Measurements from ENCODE around the gene USP54.

Gene USP54

GRCh38 chr10:73614720-73615119 is 23.6 kb upstream of the USP54 start:
- CTCF ChIA-PET = no interaction called here
- TF ChIP-seq TARDBP (IDR thresholded peaks at IDR 0.05) (no peak), ZNF384 (IDR thresholded peaks at IDR 0.05) (no peak)
- POLR2A ChIA-PET = no interaction called here
- no peak for DNase-seq (ENCODE audit: extremely low spot score)

DNA sequence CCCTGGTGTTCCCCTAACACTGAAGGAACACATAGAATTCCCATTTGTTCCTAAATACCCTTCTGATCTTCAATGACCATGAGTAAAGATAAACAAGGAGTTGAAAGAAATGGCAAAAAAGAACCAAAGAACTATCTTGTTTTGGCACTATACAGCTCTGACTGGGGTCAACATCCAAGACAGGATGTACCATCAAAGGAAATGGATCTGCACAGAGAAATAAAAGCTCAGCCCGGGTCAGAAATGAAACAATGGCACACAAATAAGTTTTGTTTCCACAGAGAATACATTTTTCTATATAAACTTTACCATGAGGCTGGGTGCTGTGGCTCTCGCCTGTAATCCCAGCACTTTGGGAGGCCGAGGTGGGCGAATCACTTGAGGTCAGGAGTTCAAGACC is 18.0 kb upstream of the USP54 start:
- ChIA-PET CTCF (no interaction called here), POLR2A (interaction anchor here (1.6 kb wide), 1 partner anchor 16 kb away, joined by 7 read pairs; no protein-coding TSS in a partner anchor)
- TF ChIP-seq NFRKB (IDR thresholded peaks at IDR 0.05) (no peak), BHLHE40 (IDR thresholded peaks at IDR 0.05; ENCODE audit: borderline replicate concordance) (no peak), ARNT (IDR thresholded peaks at IDR 0.05) (no peak), FOXA1 (IDR thresholded peaks at IDR 0.05) (no peak), LEF1 (IDR thresholded peaks at IDR 0.05; ENCODE audit: borderline replicate concordance) (no peak), SUZ12 (IDR thresholded peaks at IDR 0.05) (no peak), HDGF (IDR thresholded peaks at IDR 0.05; ENCODE audit: borderline replicate concordance) (no peak), ELF4 (IDR thresholded peaks at IDR 0.05) (no peak), ZNF384 (IDR thresholded peaks at IDR 0.05) (no peak), SP1 (IDR thresholded peaks at IDR 0.05) (no peak), TARDBP (IDR thresholded peaks at IDR 0.05) (no peak), FOXK2 (IDR thresholded peaks at IDR 0.05) (no peak), CTBP1 (IDR thresholded peaks at IDR 0.05; ENCODE audit: borderline replicate concordance) (no peak), FOXM1 (IDR thresholded peaks at IDR 0.05; ENCODE audit: borderline replicate concordance) (no peak), L3MBTL2 (conservative IDR thresholded peaks at IDR 0.05) (no peak)
- TF ChIP-seq, protein P1, sequence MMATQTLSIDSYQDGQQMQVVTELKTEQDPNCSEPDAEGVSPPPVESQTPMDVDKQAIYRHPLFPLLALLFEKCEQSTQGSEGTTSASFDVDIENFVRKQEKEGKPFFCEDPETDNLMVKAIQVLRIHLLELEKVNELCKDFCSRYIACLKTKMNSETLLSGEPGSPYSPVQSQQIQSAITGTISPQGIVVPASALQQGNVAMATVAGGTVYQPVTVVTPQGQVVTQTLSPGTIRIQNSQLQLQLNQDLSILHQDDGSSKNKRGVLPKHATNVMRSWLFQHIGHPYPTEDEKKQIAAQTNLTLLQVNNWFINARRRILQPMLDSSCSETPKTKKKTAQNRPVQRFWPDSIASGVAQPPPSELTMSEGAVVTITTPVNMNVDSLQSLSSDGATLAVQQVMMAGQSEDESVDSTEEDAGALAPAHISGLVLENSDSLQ (IDR thresholded peaks at IDR 0.05) = no peak
- DNase-seq (ENCODE audit: extremely low spot score) = no peak

- DNase-seq (ENCODE audit: extremely low spot score) = no peak
Observed at GRCh38 chr10:73601486-73601921, 10.4 kb upstream of the USP54 start.

DNA sequence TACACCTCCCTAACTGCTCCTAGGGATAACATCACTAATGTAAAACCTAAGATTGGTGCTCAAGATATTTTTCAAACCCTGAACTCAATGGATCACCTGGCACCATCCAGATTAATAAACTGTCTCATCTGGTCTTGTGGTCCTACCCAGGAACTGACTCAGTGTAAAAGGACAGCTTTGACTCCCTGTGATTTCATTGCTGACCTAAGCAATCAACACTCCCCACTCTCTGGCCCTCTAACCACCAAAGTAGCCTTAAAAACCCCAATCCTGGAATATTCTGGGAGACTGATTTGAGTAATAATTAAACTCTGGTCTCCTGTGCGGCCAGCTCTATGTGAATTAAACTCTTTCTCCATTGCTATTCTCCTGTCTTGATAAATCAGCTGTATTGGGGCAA is 6.2 kb upstream of the USP54 start:
- no peak for DNase-seq (ENCODE audit: extremely low spot score)
- POLR2A ChIA-PET = interaction anchor here (1.3 kb wide), 1 partner anchor 28 kb away, joined by 5 read pairs; no protein-coding TSS in a partner anchor
- CTCF ChIA-PET = no interaction called here
- TF ChIP-seq ELF4 (IDR thresholded peaks at IDR 0.05) (no peak), HDGF (IDR thresholded peaks at IDR 0.05; ENCODE audit: borderline replicate concordance) (no peak)

More at GRCh38 chr10:73601486-73601921, 10.4 kb upstream of the USP54 start:
- TF ChIP-seq ELF4 (IDR thresholded peaks at IDR 0.05) = no peak
- TF ChIP-seq, protein P1 (IDR thresholded peaks at IDR 0.05) = peak; percentile 83
- CTCF ChIA-PET = interaction anchor here (0.7 kb wide), 1 partner anchor 26 kb away, joined by 3 read pairs; no protein-coding TSS in a partner anchor
- POLR2A ChIA-PET = interaction anchor here (0.9 to 1.1 kb wide), 2 partner anchors 9 to 24 kb away, joined by 3 read pairs; no protein-coding TSS in a partner anchor

DNA sequence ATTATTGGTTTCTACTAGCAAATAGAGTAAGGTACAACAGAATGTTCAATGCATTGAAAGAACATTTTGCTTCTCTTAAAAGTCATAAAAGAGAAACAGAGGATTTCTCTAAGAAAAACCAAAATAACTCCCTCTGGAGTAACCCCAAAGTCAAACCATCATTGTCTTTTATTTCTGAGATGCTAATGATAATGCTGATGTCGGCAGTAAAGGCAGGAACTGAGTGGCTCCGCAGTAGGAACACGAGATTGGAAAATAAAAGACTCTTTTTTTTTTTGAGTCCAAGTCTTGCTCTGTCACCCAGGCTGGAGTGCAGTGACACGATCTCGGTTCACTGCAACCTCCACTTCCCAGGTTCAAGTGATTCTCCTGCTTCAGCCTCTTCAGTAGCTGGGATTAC is 2.7 kb upstream of the USP54 start:
- no peak for DNase-seq (ENCODE audit: extremely low spot score)
- CTCF ChIA-PET = no interaction called here
- POLR2A ChIA-PET = no interaction called here
- TF ChIP-seq ZNF384 (IDR thresholded peaks at IDR 0.05) (no peak), SP1 (IDR thresholded peaks at IDR 0.05) (no peak), CTBP1 (IDR thresholded peaks at IDR 0.05; ENCODE audit: borderline replicate concordance) (no peak), HDGF (IDR thresholded peaks at IDR 0.05; ENCODE audit: borderline replicate concordance) (no peak), L3MBTL2 (conservative IDR thresholded peaks at IDR 0.05) (no peak), FOXA1 (IDR thresholded peaks at IDR 0.05) (no peak), ARNT (IDR thresholded peaks at IDR 0.05) (no peak), FOXM1 (IDR thresholded peaks at IDR 0.05; ENCODE audit: borderline replicate concordance) (no peak), TARDBP (IDR thresholded peaks at IDR 0.05) (no peak), ELF4 (IDR thresholded peaks at IDR 0.05) (no peak), BHLHE40 (IDR thresholded peaks at IDR 0.05; ENCODE audit: borderline replicate concordance) (no peak), SUZ12 (IDR thresholded peaks at IDR 0.05) (no peak), NFRKB (IDR thresholded peaks at IDR 0.05) (no peak), LEF1 (IDR thresholded peaks at IDR 0.05; ENCODE audit: borderline replicate concordance) (no peak), FOXK2 (IDR thresholded peaks at IDR 0.05) (no peak)
- TF ChIP-seq, protein P1 (IDR thresholded peaks at IDR 0.05) = no peak

DNA sequence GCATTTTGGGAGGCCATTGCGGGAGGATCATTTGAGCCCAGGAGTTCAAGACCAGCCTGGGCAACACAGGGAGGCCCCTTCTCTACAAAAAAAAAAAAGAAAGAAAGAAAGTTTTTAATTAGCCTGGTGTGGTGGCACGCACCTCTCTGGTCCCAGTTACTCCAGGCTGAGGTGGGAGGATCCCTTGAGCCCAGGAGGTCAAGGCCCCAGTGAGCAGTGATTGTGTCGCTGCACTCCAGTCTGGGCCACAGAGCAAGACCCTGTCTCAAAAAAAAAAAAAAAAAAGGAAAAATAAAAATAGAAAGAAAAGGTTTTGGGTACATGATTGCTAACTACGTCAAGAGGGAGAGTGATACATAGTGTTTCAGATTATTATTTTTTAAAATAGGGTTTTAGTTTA is 2.0 kb upstream of the USP54 start:
- ChIA-PET POLR2A (interaction anchor here (1.1 kb wide), 1 partner anchor 8 kb away, joined by 3 read pairs; no protein-coding TSS in a partner anchor), CTCF (no interaction called here)
- TF ChIP-seq L3MBTL2 (conservative IDR thresholded peaks at IDR 0.05) = no peak
- TF ChIP-seq FOXM1 (IDR thresholded peaks at IDR 0.05; ENCODE audit: borderline replicate concordance) = no peak
- no peak for TF ChIP-seq HDGF (IDR thresholded peaks at IDR 0.05; ENCODE audit: borderline replicate concordance)
- no peak for TF ChIP-seq CTBP1 (IDR thresholded peaks at IDR 0.05; ENCODE audit: borderline replicate concordance)
- TF ChIP-seq BHLHE40 (IDR thresholded peaks at IDR 0.05; ENCODE audit: borderline replicate concordance) = no peak
- TF ChIP-seq ARNT (IDR thresholded peaks at IDR 0.05) = no peak
- TF ChIP-seq, protein P1 (IDR thresholded peaks at IDR 0.05) = no peak
- TF ChIP-seq TARDBP (IDR thresholded peaks at IDR 0.05) = no peak
- TF ChIP-seq ZNF384 (IDR thresholded peaks at IDR 0.05) = no peak
- TF ChIP-seq SP1 (IDR thresholded peaks at IDR 0.05) = no peak
- no peak for TF ChIP-seq FOXA1 (IDR thresholded peaks at IDR 0.05)
- no peak for TF ChIP-seq ELF4 (IDR thresholded peaks at IDR 0.05)
- TF ChIP-seq LEF1 (IDR thresholded peaks at IDR 0.05; ENCODE audit: borderline replicate concordance) = no peak
- TF ChIP-seq NFRKB (IDR thresholded peaks at IDR 0.05) = no peak
- no peak for TF ChIP-seq SUZ12 (IDR thresholded peaks at IDR 0.05)
- no peak for TF ChIP-seq FOXK2 (IDR thresholded peaks at IDR 0.05)
- no peak for DNase-seq (ENCODE audit: extremely low spot score)

Data from HEK293T (cell line).